Stimulated activated effector memory CD8-positive, alpha-beta T cell treated with anti-CD3 and anti-CD28 coated beads, Interleukin-12 subunit alpha, Interleukin-12 subunit beta, amount 100 ng/mL, for 72 hours (primary cell): ENCODE data around the gene TGM1.
A peak's percentile ranks its signal among the peaks of the same experiment; 100 is the strongest.
"Not testable (repeated sequence)": the region's sequence is repeated elsewhere in the genome, so short reads cannot be mapped to it uniquely, and the experiment has no call there.

ENCODE experiments used
- ATAC-seq: fragments of 150-1000 bp; cut with Tn5 transposase; 2 replicates; pipeline ENCODE4 v1.10.0; 2021
- DNase-seq, 2 donors: peaks; one replicate each; pipeline ENCODE4 v3.0.0; 2021 to 2022; ENCODE audit warnings: low spot score in 2 of 2
- H3K27ac Mint-ChIP-seq: one replicate; pipeline ENCODE4 v1.8.0; 2022; ENCODE audit warnings: mild to moderate bottlenecking, mixed read lengths
- H3K36me3 Mint-ChIP-seq: one replicate; pipeline ENCODE4 v1.8.0; 2022; ENCODE audit warnings: mild to moderate bottlenecking, mixed read lengths
- H3K4me1 Mint-ChIP-seq: one replicate; pipeline ENCODE4 v1.8.0; 2022; ENCODE audit warnings: mixed read lengths
- H3K4me3 Mint-ChIP-seq: one replicate; pipeline ENCODE4 v1.8.0; 2022; ENCODE audit warnings: mild to moderate bottlenecking, mixed read lengths
- H3K9me3 Mint-ChIP-seq: one replicate; pipeline ENCODE4 v1.8.0; 2022; ENCODE audit warnings: mixed read lengths

The TGM1 gene

GRCh38 chr14:24219080-24219479 lies 43.9 kb downstream of the TGM1 start:
- Mint-ChIP-seq H3K4me3 (no peak overlapping the region), H3K4me1 (peaks cover 25% of the 10 kb centered on the region)

GRCh38 chr14:24216876-24217275 lies 46.1 kb downstream of the TGM1 start:
- H3K27ac Mint-ChIP-seq = peak overlapping the region; percentile 98
- peaks cover 58% of the 10 kb centered on the region for H3K36me3 Mint-ChIP-seq
- ATAC-seq, DNase-seq, H3K4me3 Mint-ChIP-seq, H3K9me3 Mint-ChIP-seq: not testable (repeated sequence)
- H3K4me1 Mint-ChIP-seq = peaks cover 45% of the 10 kb centered on the region

More at GRCh38 chr14:24219080-24219479, 43.9 kb downstream of the TGM1 start:
- Mint-ChIP-seq H3K36me3 (peaks cover 39% of the 10 kb centered on the region), H3K27ac (no peak overlapping the region), H3K9me3 (no peaks in the 10 kb centered on the region)
- DNase-seq (no peak), ATAC-seq (no peak)

- Mint-ChIP-seq H3K36me3 (peaks cover 63% of the 10 kb centered on the region), H3K4me1 (peaks cover 50% of the 10 kb centered on the region), H3K27ac (peak overlapping the region; percentile 98), H3K9me3 (no peaks in the 10 kb centered on the region), H3K4me3 (peak overlapping the region; percentile 91)
- ATAC-seq (no peak), DNase-seq (no peak)
Measured at GRCh38 chr14:24216345-24216699, 46.7 kb downstream of the TGM1 start.

GRCh38 chr14:24215495-24216344 lies 47.3 kb downstream of the TGM1 start, which contains the start of gene MDP1:
TSS of gene MDP1 (minus strand) at chr14:24216066. CDS start at chr14:24215955, 111 bp downstream.
- Mint-ChIP-seq H3K27ac (peak within 1 kb of the TSS; percentile 98), H3K36me3 (peaks cover 69% of the 10 kb centered on the region), H3K4me3 (peak within 1 kb of the TSS; percentile 91), H3K4me1 (peaks cover 55% of the 10 kb centered on the region), H3K9me3 (no peaks in the 10 kb centered on the region)
- ATAC-seq (peak; percentile 83), DNase-seq (peak; percentile 69 to 90)

GRCh38 chr14:24213866-24214662 lies 48.9 kb downstream of the TGM1 start:
- ATAC-seq = no peak
- no peak for DNase-seq
- peaks cover 63% of the 10 kb centered on the region for H3K4me1 Mint-ChIP-seq
- H3K4me3 Mint-ChIP-seq = peak overlapping the region; percentile 91
- H3K27ac Mint-ChIP-seq = peak overlapping the region; percentile 98
- H3K36me3 Mint-ChIP-seq = peaks cover 86% of the 10 kb centered on the region
- H3K9me3 Mint-ChIP-seq = no peaks in the 10 kb centered on the region

GRCh38 chr14:24212924-24213865 lies 49.8 kb downstream of the TGM1 start, which contains the start of gene CHMP4A:
TSS of gene CHMP4A (minus strand) at chr14:24213488. CDS start at chr14:24213439, 49 bp downstream.
- Mint-ChIP-seq H3K9me3 (no peaks in the 10 kb centered on the region), H3K4me3 (peak within 1 kb of the TSS; percentile 91), H3K27ac (peak within 1 kb of the TSS; percentile 98), H3K4me1 (peaks cover 63% of the 10 kb centered on the region), H3K36me3 (peaks cover 94% of the 10 kb centered on the region)
- peak; percentile 89 for ATAC-seq
- peak; percentile 83 to 97 for DNase-seq

GRCh38 chr14:24211311-24211710 lies 51.7 kb downstream of the TGM1 start:
- peak overlapping the region; percentile 91 for H3K4me3 Mint-ChIP-seq
- H3K9me3 Mint-ChIP-seq = no peaks in the 10 kb centered on the region
- H3K4me1 Mint-ChIP-seq = peaks cover 75% of the 10 kb centered on the region
- H3K27ac Mint-ChIP-seq = peak overlapping the region; percentile 98
- DNase-seq (no peak), ATAC-seq (no peak)
- H3K36me3 Mint-ChIP-seq = peaks cover 95% of the 10 kb centered on the region

GRCh38 chr14:24207625-24208024 lies 55.4 kb downstream of the TGM1 start:
- no peak for DNase-seq
- Mint-ChIP-seq H3K9me3 (peaks cover 5% of the 10 kb centered on the region), H3K4me1 (peaks cover 57% of the 10 kb centered on the region), H3K4me3 (no peak overlapping the region), H3K36me3 (peaks cover 100% of the 10 kb centered on the region), H3K27ac (peak overlapping the region; percentile 69)
- ATAC-seq = no peak

- no peak for DNase-seq
- Mint-ChIP-seq H3K27ac (peak overlapping the region; percentile 69), H3K36me3 (peaks cover 100% of the 10 kb centered on the region), H3K9me3 (peaks cover 5% of the 10 kb centered on the region), H3K4me3 (no peak overlapping the region), H3K4me1 (peaks cover 52% of the 10 kb centered on the region)
- ATAC-seq = peak; percentile 58
Measured at GRCh38 chr14:24207104-24207551, 55.8 kb downstream of the TGM1 start.

- H3K4me1 Mint-ChIP-seq = peaks cover 50% of the 10 kb centered on the region
- H3K4me3 Mint-ChIP-seq = no peak overlapping the region
- peak overlapping the region; percentile 69 for H3K27ac Mint-ChIP-seq
- ATAC-seq (no peak), DNase-seq (no peak)
- peaks cover 5% of the 10 kb centered on the region for H3K9me3 Mint-ChIP-seq
- H3K36me3 Mint-ChIP-seq = peaks cover 100% of the 10 kb centered on the region
Measured at GRCh38 chr14:24206260-24207103, 56.5 kb downstream of the TGM1 start.

GRCh38 chr14:24204163-24205146 lies 58.5 kb downstream of the TGM1 start:
- peaks cover 5% of the 10 kb centered on the region for H3K9me3 Mint-ChIP-seq
- peak overlapping the region; percentile 5 for H3K27ac Mint-ChIP-seq
- peaks cover 100% of the 10 kb centered on the region for H3K36me3 Mint-ChIP-seq
- H3K4me3 Mint-ChIP-seq = no peak overlapping the region
- DNase-seq (no peak), ATAC-seq (no peak)
- peaks cover 43% of the 10 kb centered on the region for H3K4me1 Mint-ChIP-seq

- H3K27ac Mint-ChIP-seq, ATAC-seq, H3K9me3 Mint-ChIP-seq, DNase-seq, H3K4me3 Mint-ChIP-seq: not testable (repeated sequence)
- H3K36me3 Mint-ChIP-seq = peaks cover 100% of the 10 kb centered on the region
- peaks cover 54% of the 10 kb centered on the region for H3K4me1 Mint-ChIP-seq
Measured at GRCh38 chr14:24203249-24203886, 59.6 kb downstream of the TGM1 start.
